HG03354 (cell line): ENCODE results near the gene RAB11B.
"Not testable (repeated sequence)": the region's sequence is repeated elsewhere in the genome, so short reads cannot be mapped to it uniquely, and the experiment has no call there.

Experiments used
- ATAC-seq: cut with Tn5 transposase; IDR thresholded peaks from one replicate; pipeline ENCODE4 v1.9.1; 2021; ENCODE audit warnings: mild to moderate bottlenecking; ENCODE audit not compliant: unreplicated experiment, poor library complexity, severe bottlenecking

The RAB11B gene

DNA sequence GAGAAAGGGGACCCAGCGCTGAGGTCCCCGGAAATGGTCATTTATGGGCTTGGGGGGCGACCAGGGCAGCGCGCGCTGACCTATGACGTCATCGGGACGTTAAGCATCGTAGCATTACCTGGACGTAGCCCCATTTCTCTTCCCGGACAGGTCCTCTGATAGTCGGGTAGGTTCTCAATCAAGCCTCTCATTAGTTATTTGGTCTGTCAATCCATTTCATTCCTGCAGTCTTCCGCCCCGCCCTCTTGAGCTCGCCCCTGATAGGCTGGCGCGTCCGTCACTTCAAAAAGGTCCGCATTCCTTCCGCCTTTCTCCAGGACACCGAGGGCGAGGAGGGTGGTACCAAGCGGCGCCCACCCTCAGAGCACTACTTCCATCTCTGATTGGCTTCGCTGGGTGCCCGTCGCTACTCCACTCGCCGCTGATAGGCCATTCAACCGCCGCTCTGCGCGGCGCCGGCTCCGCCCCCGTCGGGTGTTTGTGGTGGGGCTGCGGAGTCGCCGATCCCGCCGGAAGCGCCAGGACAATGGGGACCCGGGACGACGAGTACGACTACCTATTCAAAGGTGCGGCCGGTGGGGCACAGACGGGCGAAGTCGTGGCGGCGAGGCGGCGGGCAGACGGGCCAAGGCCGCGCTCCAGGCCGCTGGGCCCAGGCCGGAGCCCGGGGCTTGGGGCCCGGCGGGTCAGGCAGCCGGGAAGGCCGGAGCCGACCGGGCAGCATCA lies at the start of gene RAB11B:
TSS of gene RAB11B (plus strand) at position 470 of the 726 bp plus-strand sequence. CDS start at position 527, 57 bp downstream.
- ATAC-seq, result peak; percentile 92

DNA sequence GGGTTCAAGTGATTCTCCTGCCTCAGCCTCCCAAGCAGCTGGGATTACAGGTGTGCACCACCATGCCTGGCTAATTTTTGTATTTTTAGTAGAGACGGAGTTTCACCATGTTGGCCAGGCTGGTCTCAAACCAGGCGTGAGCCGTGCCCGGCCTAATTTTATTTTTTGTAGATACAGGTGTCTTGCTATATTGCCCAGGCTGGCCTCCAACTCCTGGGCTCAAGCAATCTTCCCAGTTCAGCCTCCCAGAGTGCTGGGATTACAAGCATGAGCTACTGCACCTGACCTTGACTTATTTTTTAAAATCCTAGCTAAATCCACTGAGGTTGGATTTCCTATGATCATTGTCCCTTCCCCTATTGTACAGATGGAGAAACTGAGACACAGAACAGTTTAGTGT lies 48.7 kb upstream of the RAB11B start:
- ATAC-seq, result not testable (repeated sequence)

DNA sequence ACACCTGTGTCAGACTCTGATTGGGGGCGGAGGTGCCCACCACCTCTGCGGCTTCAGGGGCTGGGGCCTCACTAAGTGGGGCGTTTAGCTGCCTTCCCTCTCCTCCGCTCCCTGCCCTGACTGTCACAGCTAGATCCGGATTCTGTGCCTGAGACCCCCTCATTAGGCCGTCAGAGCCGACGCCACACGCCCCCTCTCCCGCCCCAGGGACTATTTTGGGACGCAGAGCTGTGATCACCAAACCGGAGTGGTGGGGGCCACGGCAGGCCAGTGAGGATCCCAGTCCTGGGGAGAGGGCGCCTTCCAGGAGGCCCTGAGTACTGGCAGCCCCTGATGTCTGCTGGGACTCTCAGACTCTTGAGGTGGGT lies 47.9 kb upstream of the RAB11B start:
- no peak for ATAC-seq

DNA sequence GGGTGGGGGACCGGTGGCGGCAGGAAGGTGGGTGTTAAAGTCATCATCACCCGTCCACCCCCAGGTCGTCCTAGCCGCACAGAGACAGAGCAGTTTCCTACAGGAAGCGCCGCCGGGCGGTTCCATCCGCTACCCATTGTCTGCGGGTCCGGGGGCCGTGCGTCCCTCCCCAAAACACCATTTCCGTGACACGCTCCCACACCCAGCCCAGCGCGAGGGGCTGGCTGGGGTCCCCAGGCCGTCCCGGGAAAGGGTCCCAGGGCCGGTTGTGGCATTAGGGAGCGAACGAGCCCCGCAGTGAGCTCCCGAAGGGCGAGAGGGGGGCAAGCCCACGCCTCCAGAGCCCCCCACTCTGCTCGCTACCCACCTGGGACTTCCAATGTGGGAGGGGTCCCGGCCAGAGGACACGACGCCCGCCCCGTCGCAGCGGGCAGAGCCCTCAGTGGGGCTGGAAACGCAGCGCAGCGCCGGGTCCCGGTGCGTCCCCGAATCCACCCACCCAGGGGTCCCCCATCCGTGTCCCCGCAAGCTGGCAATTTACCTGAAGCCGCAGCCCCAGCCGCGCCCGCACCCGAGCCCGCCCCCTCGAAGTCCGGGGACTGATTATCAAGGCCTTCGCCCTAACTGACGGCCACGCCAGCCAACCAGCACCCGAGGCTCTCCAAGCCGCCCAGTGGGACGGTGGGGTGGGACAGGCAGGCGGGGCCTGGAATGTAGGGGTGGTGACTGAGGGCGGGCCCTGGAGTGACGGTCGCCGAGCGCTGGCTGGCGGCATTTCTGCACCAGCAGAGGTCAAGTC lies 47.3 kb upstream of the RAB11B start, which contains the start of gene KANK3:
TSS of gene KANK3 (minus strand) at position 579 of the 799 bp plus-strand sequence. CDS start 5,434 bp downstream, outside the sequence.
- ATAC-seq, result peak; percentile 93

DNA sequence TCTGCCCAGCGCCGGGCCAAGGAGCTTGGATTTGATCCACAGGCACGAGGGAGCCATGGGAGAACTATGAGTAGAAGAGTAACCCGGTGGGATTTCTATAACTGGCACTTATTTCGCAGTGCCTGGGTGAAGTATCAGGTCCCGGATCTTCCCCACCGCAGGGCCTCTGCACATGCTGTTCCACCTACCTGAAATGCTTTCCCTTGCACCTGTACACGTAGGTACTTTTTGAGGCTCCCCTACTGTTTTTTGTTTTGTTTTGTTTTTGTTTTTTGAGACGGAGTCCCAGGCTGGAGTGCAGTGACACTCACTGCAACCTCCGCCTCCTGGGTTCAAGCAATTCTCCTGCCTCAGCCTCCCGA lies 46.7 kb upstream of the RAB11B start:
- no peak for ATAC-seq

DNA sequence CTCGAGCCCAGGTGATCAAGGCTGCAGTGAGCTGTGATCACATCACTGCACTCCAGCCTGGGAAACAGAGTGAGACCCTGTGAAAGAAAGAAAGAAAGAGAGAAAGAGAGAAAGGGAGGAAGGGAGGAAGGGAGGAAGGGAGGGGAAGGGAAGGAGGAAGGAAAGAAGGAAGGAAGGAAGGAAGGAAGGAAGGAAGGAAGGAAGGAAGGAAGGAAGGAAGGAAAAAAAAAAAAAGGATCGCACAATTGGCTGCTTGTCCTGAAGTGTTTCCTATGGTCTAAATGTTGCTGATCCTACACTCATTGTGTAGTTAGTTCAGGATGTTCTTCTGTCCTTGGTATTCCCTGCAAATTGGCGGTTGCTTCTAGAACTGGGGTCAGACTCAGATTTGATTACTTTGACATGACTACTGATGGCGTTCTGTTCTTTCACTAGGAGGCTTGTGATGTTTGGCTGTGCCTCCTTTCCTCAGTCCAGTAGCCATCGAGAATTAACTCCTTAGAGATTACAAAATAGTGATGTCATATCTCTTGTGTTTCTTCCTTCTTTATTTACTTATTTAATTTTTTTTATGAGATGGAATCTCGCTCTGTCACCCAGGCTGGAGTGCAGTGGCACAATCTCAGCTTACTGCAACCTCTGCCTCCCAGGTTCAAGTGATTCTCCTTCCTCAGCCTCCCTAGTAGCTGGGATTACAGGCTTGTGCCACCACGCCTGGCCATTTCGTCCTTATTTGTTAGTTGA lies 40.4 kb upstream of the RAB11B start:
- ATAC-seq, result not testable (repeated sequence)

DNA sequence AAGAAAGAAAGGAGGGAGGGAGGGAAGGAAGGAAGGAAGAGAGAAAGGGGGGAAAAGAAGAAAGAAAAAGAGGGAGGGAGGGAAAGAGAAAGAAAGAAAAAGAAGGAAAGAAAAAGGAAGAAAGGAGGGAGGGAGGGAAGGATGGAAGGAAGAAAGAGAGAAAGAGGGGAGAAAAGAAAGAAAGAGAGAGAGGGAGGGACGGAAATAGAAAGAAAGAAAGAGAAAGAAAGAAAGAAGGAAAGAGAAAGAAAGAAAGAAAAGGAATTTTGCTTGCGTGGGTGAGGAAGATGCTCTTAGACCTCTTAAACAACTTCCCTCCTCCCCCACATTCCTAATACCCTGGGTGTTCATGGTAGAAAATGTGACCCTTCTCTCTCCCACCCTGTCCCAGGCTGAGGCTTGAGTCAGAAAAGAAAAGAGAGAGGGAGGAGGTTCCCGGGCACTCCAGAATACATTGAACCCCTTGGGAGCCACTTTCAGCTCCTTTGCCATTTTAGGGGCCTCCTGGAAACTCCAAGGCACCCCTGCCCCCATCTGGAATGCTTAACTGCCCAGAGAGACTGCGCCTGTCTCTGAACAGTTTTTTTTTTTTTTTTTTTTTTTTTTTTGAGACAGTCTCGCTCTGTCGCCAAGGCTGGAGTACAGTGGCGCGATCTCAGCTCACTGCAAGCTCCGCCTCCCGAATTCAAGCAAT lies 37.9 kb upstream of the RAB11B start:
- ATAC-seq, result no peak

DNA sequence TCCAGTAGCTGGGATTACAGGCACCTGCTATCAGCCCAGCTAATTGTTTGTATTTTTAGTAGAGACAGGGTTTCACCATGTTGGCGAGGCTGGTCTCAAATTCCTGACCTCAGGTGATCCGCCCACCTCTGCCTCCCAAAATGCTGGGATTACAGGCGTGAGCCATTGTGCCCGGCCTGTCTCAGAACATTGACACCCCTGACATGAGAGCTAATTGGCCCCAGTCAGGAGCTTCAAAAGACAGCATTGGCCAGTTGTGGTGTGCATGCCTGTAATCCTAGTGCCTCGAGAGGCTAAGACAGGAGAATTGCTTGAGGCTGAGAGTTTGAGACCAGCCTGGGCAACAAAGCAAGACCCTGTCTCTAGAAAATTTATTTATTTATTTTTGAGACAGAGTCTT lies 37.3 kb upstream of the RAB11B start:
- not testable (repeated sequence) for ATAC-seq

DNA sequence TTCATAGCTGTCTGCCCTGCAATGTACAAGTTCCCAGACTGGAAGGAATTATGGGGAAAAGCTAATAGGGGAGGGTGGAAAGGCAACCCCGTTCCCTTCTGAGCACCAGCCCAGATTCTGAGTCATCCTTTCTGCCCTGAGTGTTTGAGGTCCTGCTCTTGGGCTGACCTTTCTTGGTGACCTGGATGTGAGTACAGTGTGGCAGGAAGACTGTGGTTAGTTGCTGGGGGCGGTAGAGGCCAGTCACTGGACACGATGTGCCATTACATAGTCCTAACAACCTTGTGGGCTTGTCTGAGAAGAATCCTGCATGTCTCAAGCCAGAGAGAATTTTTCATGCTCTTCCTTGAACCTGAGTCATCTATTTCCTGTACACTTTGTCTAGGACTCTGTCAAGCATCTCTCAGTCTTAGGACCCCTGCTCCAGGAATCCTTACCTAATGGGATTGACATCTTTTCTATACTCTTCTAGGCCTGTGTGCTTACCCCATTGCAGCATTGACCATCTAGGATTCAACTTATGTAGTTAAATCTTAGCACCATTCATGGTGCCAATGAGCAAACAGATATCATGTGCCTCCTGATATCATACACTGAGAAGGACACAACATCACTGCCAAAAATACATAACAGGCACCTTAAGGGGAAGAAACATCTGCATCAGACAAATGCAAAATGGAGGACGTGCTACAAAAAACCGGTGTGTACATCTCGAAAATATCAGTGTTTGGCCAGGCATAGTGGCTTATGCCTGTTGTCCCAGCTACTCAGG lies 34.3 kb upstream of the RAB11B start:
- ATAC-seq, result no peak

DNA sequence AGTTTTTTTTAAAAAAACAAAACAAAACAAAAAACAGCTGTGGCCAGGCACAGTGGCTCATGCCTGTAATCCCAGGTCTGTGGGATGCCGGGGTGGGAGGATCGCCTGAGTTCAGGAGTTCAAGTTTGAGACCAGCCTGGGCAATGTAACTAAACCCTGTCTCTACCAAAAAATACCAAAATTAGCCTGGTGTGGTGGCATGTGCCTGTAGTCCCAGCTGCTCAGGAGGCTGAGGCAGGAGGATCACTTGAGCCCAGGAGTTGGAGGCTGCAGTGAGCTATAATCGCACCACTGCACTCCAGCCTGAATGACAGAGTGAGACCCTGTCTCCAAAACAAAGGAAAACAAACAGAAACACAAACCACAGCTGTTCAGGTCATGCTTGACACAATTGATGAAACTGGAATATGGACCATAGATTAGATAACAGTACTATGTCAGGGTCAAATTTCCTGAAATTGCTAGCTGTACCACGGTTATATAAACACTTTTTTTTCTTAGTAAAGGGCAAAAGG lies 33.1 kb upstream of the RAB11B start:
- no peak for ATAC-seq

DNA sequence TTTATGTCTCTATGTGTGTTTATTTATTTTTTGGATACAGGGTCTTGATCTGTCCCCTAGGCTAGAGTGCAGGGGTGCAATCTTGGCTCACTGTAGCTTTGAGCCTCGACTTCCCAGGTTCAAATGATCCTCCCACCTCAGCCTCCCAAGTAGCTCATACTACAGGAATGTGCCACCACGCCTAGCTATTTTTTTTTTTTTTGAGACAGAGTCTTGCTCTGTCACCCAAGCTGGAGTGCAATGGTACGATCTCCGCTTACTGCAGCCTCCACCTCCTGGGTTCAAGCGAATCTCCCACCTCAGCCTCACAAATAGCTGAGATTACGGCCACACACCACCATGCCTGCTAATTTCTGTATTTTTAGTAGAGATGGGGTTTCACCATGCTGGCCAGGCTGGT lies 31.2 kb upstream of the RAB11B start:
- ATAC-seq, result no peak

DNA sequence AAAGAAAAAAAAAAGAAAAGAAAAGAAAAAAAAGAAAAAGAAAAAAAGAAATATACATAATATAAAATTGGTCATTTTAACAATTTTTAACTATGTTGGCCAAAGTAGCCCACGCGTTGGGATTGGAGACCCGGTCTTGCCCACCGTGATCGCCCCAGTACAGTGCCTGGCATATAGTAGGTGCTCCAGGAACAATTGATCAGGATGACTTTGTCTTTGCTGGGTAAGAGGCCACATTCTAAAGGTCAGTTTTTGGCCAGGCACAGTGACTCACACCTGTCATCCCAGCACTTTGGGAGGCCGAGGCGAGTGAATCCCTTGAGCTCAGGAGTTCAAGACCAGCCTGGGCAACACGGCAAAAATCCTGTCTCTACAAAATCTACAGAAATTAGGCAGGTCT lies 30.0 kb upstream of the RAB11B start:
- ATAC-seq, result no peak

DNA sequence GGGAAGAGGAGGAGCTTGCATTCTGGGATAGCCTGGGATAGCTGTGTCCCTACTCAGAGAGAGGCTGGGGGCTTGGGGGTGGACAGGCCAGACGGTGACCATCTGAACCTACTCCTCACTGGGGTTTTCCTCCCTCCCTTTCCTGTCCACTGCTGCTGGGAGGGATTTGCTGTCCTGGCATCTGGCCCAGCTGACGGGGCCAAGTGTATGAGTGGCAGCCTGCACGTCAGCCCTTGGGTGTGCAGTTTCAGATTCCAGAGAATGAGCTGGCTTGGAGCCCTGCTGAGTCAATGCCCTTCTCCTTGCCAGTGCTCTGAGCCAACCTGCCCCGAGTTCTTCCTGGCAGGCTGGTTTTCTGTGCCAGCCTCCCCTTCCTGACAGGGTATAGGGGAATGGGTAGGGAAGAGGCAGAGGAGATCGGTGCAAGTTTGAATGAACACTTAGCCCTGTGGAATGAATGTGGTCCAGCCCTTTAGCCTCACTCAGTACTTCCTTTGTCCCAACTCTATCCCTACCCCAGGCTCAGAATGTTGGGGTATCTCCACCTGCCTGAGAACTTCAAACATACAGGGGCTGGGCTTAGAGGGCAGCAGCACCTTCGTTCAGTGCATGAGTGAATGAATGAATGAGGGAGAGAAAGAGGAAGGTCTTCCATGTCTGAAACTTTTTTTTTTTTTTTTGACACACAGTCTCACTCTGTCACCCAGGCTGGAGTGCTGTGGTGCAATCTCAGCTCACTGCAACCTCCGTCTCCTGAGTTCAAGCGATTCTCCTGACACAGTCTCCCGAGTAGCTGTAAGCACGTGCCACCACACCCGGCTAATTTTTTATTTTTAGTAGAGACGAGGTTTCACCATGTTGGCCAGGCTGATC lies 28.0 kb upstream of the RAB11B start:
- ATAC-seq, result no peak

DNA sequence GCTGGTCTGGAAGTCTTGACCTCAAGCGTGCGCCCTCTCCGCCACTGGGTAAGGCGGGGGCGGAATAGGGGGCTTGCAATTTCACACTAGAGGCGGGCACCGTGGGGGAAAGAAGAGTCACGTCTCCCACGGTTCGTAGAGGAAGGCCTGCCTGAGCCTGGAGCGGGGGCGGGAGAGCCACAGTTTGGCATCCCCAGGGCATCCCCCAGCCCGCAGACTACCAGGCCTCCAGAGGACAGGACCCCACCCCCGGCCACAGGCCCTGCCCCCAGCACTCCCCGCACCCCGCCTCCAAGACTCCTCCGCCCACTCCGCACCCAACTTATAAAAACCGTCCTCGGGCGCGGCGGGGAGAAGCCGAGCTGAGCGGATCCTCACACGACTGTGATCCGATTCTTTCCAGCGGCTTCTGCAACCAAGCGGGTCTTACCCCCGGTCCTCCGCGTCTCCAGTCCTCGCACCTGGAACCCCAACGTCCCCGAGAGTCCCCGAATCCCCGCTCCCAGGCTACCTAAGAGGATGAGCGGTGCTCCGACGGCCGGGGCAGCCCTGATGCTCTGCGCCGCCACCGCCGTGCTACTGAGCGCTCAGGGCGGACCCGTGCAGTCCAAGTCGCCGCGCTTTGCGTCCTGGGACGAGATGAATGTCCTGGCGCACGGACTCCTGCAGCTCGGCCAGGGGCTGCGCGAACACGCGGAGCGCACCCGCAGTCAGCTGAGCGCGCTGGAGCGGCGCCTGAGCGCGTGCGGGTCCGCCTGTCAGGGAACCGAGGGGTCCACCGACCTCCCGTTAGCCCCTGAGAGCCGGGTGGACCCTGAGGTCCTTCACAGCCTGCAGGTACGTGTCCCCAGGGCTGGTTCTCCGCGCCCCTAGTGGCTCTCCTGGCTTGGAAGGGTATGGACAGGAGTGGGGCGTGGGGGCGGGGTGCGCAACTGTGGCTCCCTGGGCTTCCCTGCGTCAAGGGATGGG lies 26.1 kb upstream of the RAB11B start, which contains the start of gene ANGPTL4:
TSS of gene ANGPTL4 (plus strand) at position 353 of the 969 bp plus-strand sequence. CDS start at position 520, 167 bp downstream.
- ATAC-seq, result no peak

DNA sequence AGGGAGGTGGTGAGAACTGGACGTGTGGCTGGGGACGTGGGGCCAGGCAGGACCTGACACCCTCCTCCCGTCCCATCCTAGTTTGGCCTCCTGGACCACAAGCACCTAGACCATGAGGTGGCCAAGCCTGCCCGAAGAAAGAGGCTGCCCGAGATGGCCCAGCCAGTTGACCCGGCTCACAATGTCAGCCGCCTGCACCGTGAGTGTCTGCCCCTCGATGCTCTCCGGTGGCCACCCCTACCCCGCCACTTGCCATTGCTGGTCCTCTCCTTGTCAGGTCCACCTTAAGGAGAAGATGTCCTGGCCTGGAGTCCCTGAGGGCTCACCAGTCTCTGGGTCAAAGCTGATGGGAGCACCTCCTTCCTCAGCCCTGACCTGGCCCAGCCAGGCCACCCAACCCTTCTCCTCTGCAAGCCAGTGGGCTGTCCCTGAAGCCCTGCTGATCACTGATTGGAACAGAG lies 24.0 kb upstream of the RAB11B start:
- ATAC-seq, result no peak

DNA sequence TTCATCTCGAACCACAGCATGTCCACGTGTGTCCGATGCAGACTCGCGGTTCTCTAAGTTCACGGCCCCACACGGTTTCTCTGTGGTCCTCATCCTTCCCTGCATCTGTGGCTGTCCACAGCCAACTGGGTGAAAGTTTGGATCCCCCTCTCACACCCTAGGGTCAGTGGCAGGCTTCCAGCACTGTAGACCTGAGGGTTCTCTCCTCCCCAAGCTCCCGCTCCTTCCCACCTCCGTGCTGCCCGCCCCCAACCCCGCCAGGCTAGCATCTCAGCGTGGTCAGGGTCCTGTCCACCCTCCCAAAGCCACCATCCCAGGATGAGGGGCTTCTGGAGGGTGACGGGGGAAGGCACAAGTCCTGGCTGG lies 23.2 kb upstream of the RAB11B start:
- ATAC-seq, result no peak
